GM12892 (cell line): Measurements from ENCODE around the gene RNF144A.

Source experiments
- DNase-seq: peaks from one replicate; pipeline ENCODE4 v3.0.0; 2011; ENCODE audit not compliant: insufficient read length
- FAIRE-seq: peaks from 2 replicates; lab custom pipeline; 2011; peaks lifted over from hg19 to GRCh38; lab: Jason Lieb, UNC
- POLR2A ChIP-seq: IDR thresholded peaks from 2 replicates; pipeline ENCODE4 v1.6.1; 2011; ENCODE audit warnings: low read depth, low read length, control low read depth
- POLR2AphosphoS5 ChIP-seq: IDR thresholded peaks from 2 replicates; pipeline ENCODE4 v1.6.1; 2011; ENCODE audit warnings: low read depth, low read length, control low read depth
- TAF1 ChIP-seq: IDR thresholded peaks from 2 replicates; pipeline ENCODE4 v1.6.1; 2011; ENCODE audit warnings: low read depth, mild to moderate bottlenecking, control low read depth, low read length, borderline replicate concordance

Gene RNF144A

GRCh38 chr2:6943971-6944370 is 26.8 kb downstream of the RNF144A start:
- TF ChIP-seq POLR2AphosphoS5, result no peak
- TF ChIP-seq POLR2A, result no peak
- TF ChIP-seq TAF1, result no peak
- FAIRE-seq (no peak), DNase-seq (no peak)

DNA sequence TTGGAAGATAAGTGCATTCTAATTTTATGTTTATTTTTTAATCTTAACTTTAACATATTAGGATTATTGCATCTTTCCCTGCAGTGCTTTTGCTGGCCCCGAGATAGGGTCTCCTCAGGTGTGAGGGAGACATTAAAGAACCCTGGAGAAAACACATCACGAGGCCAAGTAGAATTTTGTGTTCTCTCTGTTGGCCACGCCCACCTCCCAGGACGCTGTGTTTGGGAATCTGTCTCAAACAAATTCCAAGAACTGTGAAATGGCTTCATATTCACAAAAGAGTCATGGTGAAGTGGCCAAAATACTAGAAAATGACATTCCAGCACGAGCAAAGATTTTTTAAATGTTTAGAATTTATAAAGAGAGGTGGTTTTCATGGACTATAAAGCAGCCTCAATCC is 27.3 kb downstream of the RNF144A start:
- TF ChIP-seq POLR2AphosphoS5 (no peak), TAF1 (no peak), POLR2A (no peak)
- FAIRE-seq (no peak), DNase-seq (no peak)

DNA sequence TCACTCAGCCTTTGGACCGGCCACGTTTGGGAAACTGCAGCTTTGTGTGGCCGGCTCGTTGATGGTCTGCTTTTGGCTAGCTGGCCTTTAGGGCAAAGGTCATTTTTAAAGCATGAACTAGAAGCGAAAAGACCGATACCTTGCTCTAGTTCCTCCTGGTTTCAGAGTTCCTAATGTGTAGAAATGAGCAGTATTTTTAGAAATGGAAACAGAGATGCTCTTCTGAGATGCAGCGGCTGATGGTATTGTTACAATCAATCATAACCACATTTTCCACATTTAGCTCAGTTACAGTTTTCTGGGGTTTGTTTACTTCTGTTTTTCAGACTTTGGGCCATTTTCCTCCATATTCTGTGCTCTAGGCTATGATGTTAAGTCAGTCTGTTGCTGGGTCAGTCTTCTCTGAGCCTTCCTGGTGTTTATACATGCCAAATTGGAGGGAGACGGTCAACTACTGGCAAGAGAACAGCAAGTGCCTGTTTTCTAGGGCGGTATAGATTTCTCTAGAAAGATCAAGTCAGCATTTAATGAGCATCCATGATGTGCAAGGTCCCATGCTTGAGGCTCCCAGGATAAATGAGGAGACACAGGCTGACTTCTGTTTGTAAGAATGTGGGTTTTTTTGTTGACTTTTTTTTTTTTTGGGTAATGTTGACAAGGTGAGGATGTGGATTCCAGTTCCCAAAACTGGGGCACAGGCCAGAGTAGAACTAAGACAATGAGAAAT is 28.0 kb downstream of the RNF144A start:
- TF ChIP-seq POLR2AphosphoS5 (no peak), TAF1 (no peak), POLR2A (no peak)
- no peak for FAIRE-seq
- no peak for DNase-seq

DNA sequence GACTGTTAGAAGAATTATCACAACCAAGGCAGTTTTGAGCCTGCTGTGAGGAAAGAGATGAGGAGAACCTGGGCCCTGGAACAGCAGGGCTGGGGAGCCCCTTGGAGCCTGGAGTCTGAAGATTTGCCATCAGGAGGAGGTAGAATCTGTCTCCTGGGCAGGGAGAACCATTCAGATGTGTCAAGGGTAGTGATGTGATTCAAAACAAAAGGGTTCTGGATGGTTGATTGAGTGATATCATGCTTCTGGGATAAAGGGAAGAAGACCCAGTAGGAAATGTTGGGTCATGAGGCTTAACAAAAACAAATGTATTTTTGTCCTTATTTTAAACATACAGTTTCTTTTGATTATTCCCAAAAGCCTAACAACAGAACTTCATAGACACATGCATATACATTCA is 28.6 kb downstream of the RNF144A start:
- TF ChIP-seq TAF1, result no peak
- no peak for TF ChIP-seq POLR2A
- no peak for TF ChIP-seq POLR2AphosphoS5
- DNase-seq (no peak), FAIRE-seq (no peak)

DNA sequence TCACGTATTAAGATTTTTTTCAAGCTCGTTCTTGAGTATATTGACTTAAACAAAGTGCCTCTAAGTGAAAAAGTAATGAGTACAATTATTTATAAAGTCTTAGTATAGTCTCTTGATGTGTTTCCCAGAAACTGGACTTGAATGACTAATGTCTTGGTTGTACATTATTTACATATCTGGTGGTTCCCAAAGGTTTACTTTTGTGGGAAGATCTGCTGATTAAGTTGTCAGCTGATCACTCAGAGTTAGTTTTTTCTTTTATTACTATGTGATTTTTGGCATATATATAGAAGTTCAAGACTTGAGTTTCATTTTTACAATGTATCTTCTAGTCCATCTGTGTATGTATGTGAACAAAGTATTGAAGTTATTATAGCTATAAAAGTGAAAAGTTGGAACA is 29.5 kb downstream of the RNF144A start:
- FAIRE-seq (no peak), DNase-seq (no peak)
- no peak for TF ChIP-seq TAF1
- TF ChIP-seq POLR2A, result no peak
- no peak for TF ChIP-seq POLR2AphosphoS5

GRCh38 chr2:6947929-6948676 is 30.9 kb downstream of the RNF144A start:
- no peak for TF ChIP-seq POLR2AphosphoS5
- no peak for TF ChIP-seq POLR2A
- no peak for TF ChIP-seq TAF1
- DNase-seq (no peak), FAIRE-seq (peak; percentile 50)

GRCh38 chr2:6948677-6949351 is 31.6 kb downstream of the RNF144A start:
- FAIRE-seq (no peak), DNase-seq (no peak)
- no peak for TF ChIP-seq TAF1
- no peak for TF ChIP-seq POLR2A
- no peak for TF ChIP-seq POLR2AphosphoS5

GRCh38 chr2:6951046-6951445 is 33.8 kb downstream of the RNF144A start:
- TF ChIP-seq POLR2AphosphoS5 (no peak), TAF1 (no peak), POLR2A (no peak)
- FAIRE-seq (no peak), DNase-seq (no peak)

- FAIRE-seq (no peak), DNase-seq (no peak)
- no peak for TF ChIP-seq TAF1
- no peak for TF ChIP-seq POLR2AphosphoS5
- TF ChIP-seq POLR2A, result no peak
These were observed 34.9 kb downstream of the RNF144A start for GRCh38 chr2:6952101-6952500.

DNA sequence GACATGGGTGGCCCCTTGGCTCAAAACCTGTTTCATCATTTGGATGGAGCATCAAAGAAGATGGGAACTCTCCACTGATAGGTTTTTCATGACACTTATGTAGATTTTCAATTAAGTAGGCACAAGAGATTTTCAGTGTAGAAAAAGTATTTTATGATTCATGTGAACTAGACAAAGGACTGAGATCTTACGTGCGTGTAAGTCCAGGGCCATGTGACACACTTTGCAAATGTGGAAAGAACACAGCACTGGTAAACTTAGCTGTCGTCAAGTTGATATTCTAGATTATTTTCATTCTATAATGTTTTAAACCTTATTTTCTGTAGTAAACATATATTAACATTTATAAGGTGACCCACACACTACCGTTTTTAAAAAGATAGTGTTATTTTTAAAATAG is 37.4 kb downstream of the RNF144A start:
- TF ChIP-seq POLR2A (no peak), TAF1 (no peak), POLR2AphosphoS5 (no peak)
- FAIRE-seq (no peak), DNase-seq (no peak)

DNA sequence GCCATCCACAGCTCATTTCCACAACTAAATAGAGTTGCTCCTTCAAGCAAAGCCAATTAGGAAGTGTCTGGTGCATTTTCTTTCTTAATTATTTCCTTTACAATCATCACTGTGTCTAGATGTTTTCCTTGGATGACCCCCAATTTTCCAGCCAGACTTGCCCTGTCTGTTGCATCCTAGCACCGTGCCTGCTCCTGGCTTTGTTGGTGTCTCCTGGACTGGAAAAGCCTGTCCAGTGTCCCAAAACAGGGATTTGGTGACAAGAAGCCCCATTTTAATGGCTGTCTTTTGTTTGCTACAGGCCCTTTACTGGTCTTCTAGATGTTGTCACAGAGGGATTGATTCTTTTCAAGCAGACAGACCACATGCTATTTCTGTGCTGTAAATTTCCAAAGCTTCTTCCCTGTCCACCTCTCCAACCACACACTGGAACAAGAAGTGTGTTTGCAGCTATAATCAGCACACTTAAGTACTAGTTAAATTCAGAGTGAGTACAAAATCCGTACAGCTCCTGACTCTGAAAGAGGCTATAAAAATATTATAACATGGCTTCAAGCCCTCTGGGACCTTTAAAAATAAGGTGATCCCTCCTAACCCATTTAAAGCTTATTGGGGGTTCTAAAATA is 38.4 kb downstream of the RNF144A start:
- FAIRE-seq, result no peak

More for the DNA sequence above, 38.4 kb downstream of the RNF144A start:
- TF ChIP-seq POLR2AphosphoS5 (no peak), TAF1 (no peak), POLR2A (no peak)
- no peak for DNase-seq
